Ovary (tissue), 9 donors: ENCODE measurements around the gene WASF3. TPM values are rescaled to one million over a fixed set of nuclear protein-coding genes. Genes with fewer than 3 reads are reported as not detected.

Experiments
- DNase-seq, 5 donors: peaks; one replicate each; pipeline ENCODE4 v3.0.0-alpha.2; 2019 to 2020
- H3K27ac ChIP-seq, 2 donors: fragments of 200-600 bp; one replicate each; pipeline versions ENCODE4 v1.5.1 to v1.8.0; 2019 to 2022
- H3K27me3 ChIP-seq: fragments of 200-600 bp; one replicate; pipeline ENCODE4 v1.8.0; 2022
- H3K36me3 ChIP-seq: fragments of 200-600 bp; sonication (generic); one replicate; pipeline ENCODE4 v1.5.1; 2019
- H3K4me1 ChIP-seq: one replicate; pipeline ENCODE4 v1.8.1; 2013; ENCODE audit warnings: mild to moderate bottlenecking, moderate library complexity; ENCODE audit not compliant: insufficient read depth
- H3K4me3 ChIP-seq: fragments of 200-600 bp; sonication (generic); one replicate; pipeline ENCODE4 v1.5.1; 2017
- H3K9me3 ChIP-seq, 2 donors: fragments of 200-600 bp in 1 of 2; sonication (generic) in 1 of 2; one replicate each; pipeline versions ENCODE4 v1.5.1 to v1.8.1; 2013 to 2019; ENCODE audit warnings: mild to moderate bottlenecking in 1 of 2, moderate library complexity in 1 of 2
- EP300 ChIP-seq: sonication (generic); formaldehyde crosslinking; IDR thresholded peaks from one replicate; pipeline ENCODE4 v1.6.1; 2017; ENCODE audit warnings: antibody characterized with exemption
- POLR2A ChIP-seq: fragments of 450-650 bp; IDR thresholded peaks from one replicate; pipeline ENCODE4 v1.6.1; 2017; ENCODE audit warnings: antibody characterized with exemption, mild to moderate bottlenecking, moderate library complexity
- WGBS, 3 donors: extraction: QIAGEN DNeasy Blood & Tissue Kit in 1 of 3; methylation state at CpG; one replicate each; pipeline versions ENCODE4 v1.1.5 to v1.1.7; 2013 to 2017; 5-methylcytosine and 5-hydroxymethylcytosine counted together
- intact Hi-C, 4 donors: fragments of 100-400 bp; cut with DNase I; formaldehyde crosslinking; loops; one replicate each; pipeline versions ENCODE4 v1.11.0 to v1.15.1; 2022 to 2023
- polyA plus RNA-seq, 2 donors: library from polyadenylated mRNA; stranded (reverse); fragments of 200-250 nt in 1 of 2; fragments of 350-450 nt in 1 of 2; fragmentation: Illumina TruSeq in 1 of 2; extraction: RNeasy Lipid Tissue Mini Kit (QIAGEN cat#74804) in 1 of 2; gene quantifications; one replicate each; pipeline ENCODE4 v1.2.3, GENCODE V29; 2013 to 2014
- total RNA-seq, 7 donors: library from RNA; depleted of rRNA in 2 of 7; stranded (reverse); fragments of >200 nt in 2 of 7; fragmentation: NEBNext Ultra II Directional in 3 of 7; extraction: Animal tissue kit (Norgen Biotek cat#: 25700) in 3 of 7; gene quantifications; one replicate each; pipeline versions ENCODE4 v1.1.0 to v1.2.4, GENCODE V29; 2016 to 2023
- TF ChIP-seq, protein P1 (sequence below), 3 donors: fragments of 450-650 bp in 2 of 3; fragments of 200-600 bp in 1 of 3; IDR thresholded peaks; one replicate each; pipeline versions ENCODE4 v1.5.1 to v1.8.0; 2016 to 2022; ENCODE audit warnings: antibody characterized with exemption in 3 of 3, mild to moderate bottlenecking in 1 of 3
- donor health status: DM: no; HTN: no; CAD: no; lungs with moderate emphysema.
- donor health status: DM: no; HTN: no; CAD: no.
- donor health status: Bipolar disorder and iron deficiency.
- donor health status: DM: yes; HTN: yes; CAD: no.
- donor health status: DM: no; HTN: no; CAD: no.
- donor health status: DM: yes; HTN: yes; CAD: no.

The WASF3 gene
- total and polyA plus RNA-seq, 9 donors, result 11.5 to 37.1 (median 33.7) TPM

DNA sequence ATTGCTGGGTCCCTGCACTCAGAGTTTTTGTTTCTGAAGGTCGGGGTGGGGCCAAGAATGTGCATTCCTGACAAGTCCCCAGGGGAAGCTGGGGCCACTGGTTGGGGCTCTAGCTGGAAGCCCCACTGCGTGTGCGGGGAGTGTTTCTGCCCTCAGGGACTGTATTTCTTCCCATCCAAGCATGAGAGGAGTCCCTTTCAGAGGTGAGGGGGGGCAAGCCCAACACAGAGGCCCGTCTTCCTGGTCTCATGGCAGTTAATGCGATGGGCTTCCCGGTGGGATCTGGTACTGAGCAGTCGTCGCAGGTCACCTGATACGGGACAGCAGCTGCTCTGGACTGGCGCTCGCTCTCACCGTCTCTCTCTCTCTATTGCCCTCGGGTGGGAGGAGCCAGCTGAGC lies 152.7 kb downstream of the WASF3 start:
- WGBS, 3 donors, result 74 to 88% (median 88%) methylated on average over 13 of the region's 13 CpGs
- H3K9me3 ChIP-seq, result no peaks in the 10 kb centered on the region
- no peaks in the 10 kb centered on the region for H3K36me3 ChIP-seq
- H3K27me3 ChIP-seq, result no peaks in the 10 kb centered on the region
- H3K4me1 ChIP-seq, result no peaks in the 10 kb centered on the region
- TF ChIP-seq POLR2A (no peak), EP300 (no peak)
- TF ChIP-seq, protein P1, sequence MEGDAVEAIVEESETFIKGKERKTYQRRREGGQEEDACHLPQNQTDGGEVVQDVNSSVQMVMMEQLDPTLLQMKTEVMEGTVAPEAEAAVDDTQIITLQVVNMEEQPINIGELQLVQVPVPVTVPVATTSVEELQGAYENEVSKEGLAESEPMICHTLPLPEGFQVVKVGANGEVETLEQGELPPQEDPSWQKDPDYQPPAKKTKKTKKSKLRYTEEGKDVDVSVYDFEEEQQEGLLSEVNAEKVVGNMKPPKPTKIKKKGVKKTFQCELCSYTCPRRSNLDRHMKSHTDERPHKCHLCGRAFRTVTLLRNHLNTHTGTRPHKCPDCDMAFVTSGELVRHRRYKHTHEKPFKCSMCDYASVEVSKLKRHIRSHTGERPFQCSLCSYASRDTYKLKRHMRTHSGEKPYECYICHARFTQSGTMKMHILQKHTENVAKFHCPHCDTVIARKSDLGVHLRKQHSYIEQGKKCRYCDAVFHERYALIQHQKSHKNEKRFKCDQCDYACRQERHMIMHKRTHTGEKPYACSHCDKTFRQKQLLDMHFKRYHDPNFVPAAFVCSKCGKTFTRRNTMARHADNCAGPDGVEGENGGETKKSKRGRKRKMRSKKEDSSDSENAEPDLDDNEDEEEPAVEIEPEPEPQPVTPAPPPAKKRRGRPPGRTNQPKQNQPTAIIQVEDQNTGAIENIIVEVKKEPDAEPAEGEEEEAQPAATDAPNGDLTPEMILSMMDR (IDR thresholded peaks at IDR 0.05), result no peak
- H3K4me3 ChIP-seq, result no peak overlapping the region
- no peak for DNase-seq
- H3K27ac ChIP-seq, result no peak overlapping the region
- intact Hi-C loops, result loop anchor here in 1 of 4 donors (10.0 kb wide), 1 partner anchor 225 kb away; no protein-coding TSS in a partner anchor

DNA sequence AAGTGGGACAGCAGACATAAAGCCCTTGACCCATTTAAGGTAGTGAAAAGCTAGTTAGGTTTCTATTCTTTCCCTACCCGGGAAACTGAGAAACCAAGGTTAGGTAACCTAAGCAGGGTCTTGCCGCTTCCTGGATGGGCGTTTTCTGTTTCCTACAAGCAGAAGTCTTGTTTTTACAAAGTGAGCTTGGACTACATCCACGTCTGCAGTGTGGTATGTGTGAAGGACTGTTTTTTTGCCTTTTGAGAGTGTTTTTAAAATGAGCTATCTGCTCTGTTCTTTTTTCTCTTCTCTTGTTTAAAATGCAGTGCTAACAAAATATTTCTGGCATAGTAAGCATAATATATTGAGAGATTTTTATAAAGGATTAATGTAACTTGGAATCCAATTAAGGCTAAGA lies 153.7 kb downstream of the WASF3 start:
- Histone ChIP-seq H3K4me1 (no peaks in the 10 kb centered on the region), H3K9me3 (no peaks in the 10 kb centered on the region), H3K27me3 (no peaks in the 10 kb centered on the region), H3K27ac (no peak overlapping the region), H3K36me3 (no peaks in the 10 kb centered on the region), H3K4me3 (no peak overlapping the region)
- DNase-seq, result no peak
- WGBS, 3 donors, result 6 to 12% (median 9%) methylated on average over 4 of the region's 4 CpGs
- intact Hi-C loops, result loop anchor here in 1 of 4 donors (10.0 kb wide), 1 partner anchor 224 kb away; no protein-coding TSS in a partner anchor
- TF ChIP-seq EP300 (no peak), POLR2A (no peak)
- TF ChIP-seq, protein P1 (IDR thresholded peaks at IDR 0.05), result no peak

DNA sequence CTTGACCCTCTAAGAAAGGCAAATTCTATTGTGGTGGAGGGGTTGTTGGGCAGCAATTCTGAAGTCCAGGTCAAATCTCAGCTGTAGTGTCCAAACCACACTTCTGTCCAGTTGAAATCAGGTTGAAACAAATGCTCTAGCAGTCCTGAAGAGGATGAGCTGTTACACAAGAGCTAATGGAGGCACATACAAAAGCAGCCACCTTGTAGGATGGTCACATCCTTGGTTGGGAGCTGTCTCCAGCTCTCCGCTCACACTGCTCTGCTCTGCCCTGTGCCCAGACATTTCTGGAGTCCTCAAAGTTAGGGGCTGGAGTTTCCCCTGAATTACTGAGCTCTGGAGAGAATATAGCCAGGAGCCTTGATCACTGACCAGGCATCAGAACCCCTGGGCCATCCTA lies 155.9 kb downstream of the WASF3 start:
- intact Hi-C loops, result loop anchor here in 1 of 4 donors (10.0 kb wide), 1 partner anchor 221 kb away; no protein-coding TSS in a partner anchor

DNA sequence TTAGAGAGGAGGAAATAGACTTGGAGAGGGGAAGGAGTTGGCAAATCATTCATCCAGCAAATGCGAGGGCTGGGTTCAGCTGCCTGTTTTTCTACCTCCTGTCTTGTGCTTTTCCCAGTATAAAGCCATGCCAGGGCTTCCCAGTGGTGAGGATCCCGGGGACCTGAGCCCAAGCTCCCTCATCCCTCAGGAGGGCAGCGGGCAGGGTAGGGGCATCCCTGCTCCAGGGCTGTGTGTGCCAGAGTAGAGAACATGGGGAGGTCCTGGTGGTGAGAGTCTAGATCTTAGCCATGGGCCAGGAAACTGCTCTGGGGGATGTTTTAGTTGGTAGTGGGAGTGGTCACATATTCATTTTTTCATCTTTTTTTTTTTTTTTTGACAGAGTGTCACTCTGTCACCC lies 159.5 kb downstream of the WASF3 start:
- no peak overlapping the region for H3K4me3 ChIP-seq
- no peaks in the 10 kb centered on the region for H3K36me3 ChIP-seq
- 85 to 89% (median 86%) methylated on average over 3 of the region's 3 CpGs for WGBS, 3 donors

More for the DNA sequence above, 155.9 kb downstream of the WASF3 start:
- H3K9me3 ChIP-seq, result no peaks in the 10 kb centered on the region
- DNase-seq, result no peak
- no peak overlapping the region for H3K4me3 ChIP-seq
- 98 to 100% (median 100%) methylated on average over 1 of the region's 1 CpG for WGBS, 3 donors
- no peaks in the 10 kb centered on the region for H3K27me3 ChIP-seq
- no peaks in the 10 kb centered on the region for H3K4me1 ChIP-seq
- no peaks in the 10 kb centered on the region for H3K36me3 ChIP-seq
- TF ChIP-seq POLR2A (no peak), EP300 (no peak)
- TF ChIP-seq, protein P1 (IDR thresholded peaks at IDR 0.05), result no peak
- no peak overlapping the region for H3K27ac ChIP-seq

More for the DNA sequence above, 159.5 kb downstream of the WASF3 start:
- no peak for DNase-seq
- H3K4me1 ChIP-seq, result no peaks in the 10 kb centered on the region
- no peak overlapping the region for H3K27ac ChIP-seq
- H3K27me3 ChIP-seq, result no peaks in the 10 kb centered on the region
- intact Hi-C loops, result loop anchor here in 1 of 4 donors (10.0 kb wide), 1 partner anchor 218 kb away; no protein-coding TSS in a partner anchor
- no peaks in the 10 kb centered on the region for H3K9me3 ChIP-seq
- TF ChIP-seq EP300 (no peak), POLR2A (no peak)
- TF ChIP-seq, protein P1 (IDR thresholded peaks at IDR 0.05), result no peak
